GM23248 (cell line): ENCODE data around the gene CHKB. TPM values are rescaled to one million over a fixed set of nuclear protein-coding genes. Genes with fewer than 3 reads are reported as not detected.

Experiments
- DNase-seq: peaks from one replicate; pipeline ENCODE4 v3.0.0-alpha.2; 2015
- H2AFZ ChIP-seq: fragments of 200-600 bp; sonication (generic); 2 replicates; pipeline ENCODE4 v1.6.1; 2016; ENCODE audit warnings: antibody characterized with exemption
- H3F3A ChIP-seq: fragments of 200-600 bp; sonication (generic); 2 replicates; pipeline ENCODE4 v1.6.1; 2016; ENCODE audit warnings: mild to moderate bottlenecking, antibody characterized with exemption, mixed run types; ENCODE audit not compliant: insufficient read depth
- H3K27ac ChIP-seq: fragments of 200-600 bp; sonication (generic); 2 replicates; pipeline ENCODE4 v1.5.1; 2016; ENCODE audit warnings: mild to moderate bottlenecking
- H3K27me3 ChIP-seq: fragments of 200-600 bp; sonication (generic); replicated peaks from 2 replicates; pipeline ENCODE4 v1.6.1; 2016; ENCODE audit warnings: mild to moderate bottlenecking; ENCODE audit not compliant: insufficient read depth
- H3K36me3 ChIP-seq: fragments of 200-600 bp; sonication (generic); 2 replicates; pipeline ENCODE4 v1.6.1; 2016; ENCODE audit warnings: low read depth, mild to moderate bottlenecking
- H3K4me1 ChIP-seq: fragments of 200-600 bp; sonication (generic); 2 replicates; pipeline ENCODE4 v1.6.1; 2016; ENCODE audit warnings: mild to moderate bottlenecking; ENCODE audit not compliant: insufficient read depth
- H3K4me2 ChIP-seq: fragments of 200-600 bp; sonication (generic); one replicate; pipeline ENCODE4 v1.6.1; 2016; ENCODE audit warnings: mild to moderate bottlenecking; ENCODE audit not compliant: unreplicated experiment
- H3K4me3 ChIP-seq: fragments of 200-600 bp; sonication (generic); 2 replicates; pipeline ENCODE4 v1.5.1; 2016; ENCODE audit warnings: mild to moderate bottlenecking
- H3K79me2 ChIP-seq: fragments of 200-600 bp; sonication (generic); 2 replicates; pipeline ENCODE4 v1.6.1; 2016; ENCODE audit warnings: mild to moderate bottlenecking; ENCODE audit not compliant: insufficient read depth
- H3K9ac ChIP-seq: fragments of 200-600 bp; sonication (generic); 2 replicates; pipeline ENCODE4 v1.6.1; 2016; ENCODE audit warnings: mild to moderate bottlenecking
- H3K9me2 ChIP-seq: fragments of 200-600 bp; sonication (generic); 2 replicates; pipeline ENCODE4 v1.6.1; 2016; ENCODE audit warnings: mixed run types, mild to moderate bottlenecking, moderate library complexity; ENCODE audit not compliant: insufficient read depth
- H3K9me3 ChIP-seq: fragments of 200-600 bp; sonication (generic); one replicate; pipeline ENCODE4 v1.6.1; 2017; ENCODE audit warnings: low read depth
- H4K20me1 ChIP-seq: fragments of 200-600 bp; sonication (generic); 2 replicates; pipeline ENCODE4 v1.6.0; 2016; ENCODE audit not compliant: insufficient read depth
- EZH2 ChIP-seq: fragments of 200-600 bp; sonication (generic); IDR thresholded peaks from 2 replicates; pipeline ENCODE4 v1.6.1; 2018; ENCODE audit warnings: antibody characterized with exemption, mild to moderate bottlenecking; ENCODE audit not compliant: insufficient read depth, poor library complexity, severe bottlenecking
- EZH2phosphoT487 ChIP-seq: fragments of 200-600 bp; sonication (generic); IDR thresholded peaks from 2 replicates; pipeline ENCODE4 v1.6.1; 2018; ENCODE audit warnings: antibody characterized with exemption, moderate library complexity, mild to moderate bottlenecking, low read depth; ENCODE audit not compliant: insufficient read depth
- WGBS, 2 experiments: methylation state at CpG; one replicate each; pipeline ENCODE4 v1.1.6; 2015 to 2017; ENCODE audit warnings: low lambda C conversion rate in 2 of 2, low coverage in 1 of 2; ENCODE audit errors: missing lambda C conversion rate in 2 of 2; 5-methylcytosine and 5-hydroxymethylcytosine counted together
- in situ Hi-C: fragments of 300-500 bp; cut with MboI; formaldehyde crosslinking; loops from 2 replicates; pipeline ENCODE4 v1.15.0; 2020
- polyA plus RNA-seq: library from polyadenylated mRNA; unstranded; fragments of >200 nt; fragmentation: Nextera tagmentation; extraction: Ambion mirVana; gene quantifications from 2 replicates; pipeline ENCODE4 v1.2.1, GENCODE V29; 2016
- total RNA-seq: library from RNA; depleted of rRNA; stranded (reverse); fragments of >200 nt; shearing (Covaris generic); gene quantifications from 2 replicates; pipeline ENCODE4 v1.2.3, GENCODE V29; 2014

CHKB gene
- total and polyA plus RNA-seq, 2 experiments from 2014 or later: 41.3 to 41.7 TPM

- DNase-seq: no peak
- H3K36me3 ChIP-seq: no peaks in the 10 kb centered on the region
- no peaks in the 10 kb centered on the region for H4K20me1 ChIP-seq
- TF ChIP-seq EZH2 (no peak), EZH2phosphoT487 (no peak)
- H3K4me2 ChIP-seq: no peak overlapping the region
- H3K4me3 ChIP-seq: no peak overlapping the region
- no peak overlapping the region for H3K9ac ChIP-seq
- no peaks in the 10 kb centered on the region for H3K79me2 ChIP-seq
- H3F3A ChIP-seq: no peaks in the 10 kb centered on the region
- no peaks in the 10 kb centered on the region for H3K9me2 ChIP-seq
- 44 to 49% methylated on average over 6 of the region's 6 CpGs for WGBS, 2 experiments
- no peak overlapping the region for H2AFZ ChIP-seq
- no peaks in the 10 kb centered on the region for H3K27me3 ChIP-seq
- no peaks in the 10 kb centered on the region for H3K9me3 ChIP-seq
- no peaks in the 10 kb centered on the region for H3K4me1 ChIP-seq
- no peak overlapping the region for H3K27ac ChIP-seq
- in situ Hi-C loops: no loop called here
Observed at GRCh38 chr22:50612168-50612527, 29.5 kb upstream of the CHKB start.

DNA sequence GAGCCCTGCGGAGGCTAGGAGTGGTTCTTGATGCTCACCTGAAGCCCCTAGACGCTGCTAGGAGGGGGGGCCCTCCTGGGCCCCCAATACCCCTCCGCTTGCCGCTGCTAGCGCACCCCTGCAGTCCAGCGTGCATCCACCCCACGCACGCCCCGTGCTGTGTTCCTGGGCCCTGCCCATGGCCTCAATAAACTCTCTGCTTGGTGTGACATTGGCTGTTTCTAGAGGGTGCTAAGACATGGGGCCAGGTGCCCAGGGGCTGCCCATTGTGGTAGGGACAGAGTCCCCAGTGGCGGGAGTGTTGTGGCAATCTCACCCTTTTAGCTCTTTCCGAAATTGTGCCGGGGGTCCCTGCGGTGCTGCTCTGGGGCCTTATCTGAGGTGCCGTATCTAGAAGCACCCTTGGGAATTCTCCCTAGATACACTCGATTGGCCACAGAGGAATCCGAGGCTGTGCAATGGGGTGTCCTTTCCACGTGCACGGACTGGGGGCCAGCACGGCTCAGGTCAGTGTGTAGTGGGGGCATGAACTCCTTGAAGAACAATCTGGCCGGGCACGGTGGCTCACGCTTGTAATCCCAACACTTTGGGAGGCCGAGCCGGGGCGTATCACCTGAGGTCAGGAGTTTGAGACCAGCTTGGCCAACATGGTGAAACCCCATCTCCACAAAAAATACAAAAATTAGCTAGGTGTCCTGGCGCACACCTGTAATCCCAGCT is 28.9 kb upstream of the CHKB start:
- no peak overlapping the region for H3K9ac ChIP-seq
- in situ Hi-C loops: no loop called here
- H3K4me2 ChIP-seq: no peak overlapping the region
- no peaks in the 10 kb centered on the region for H3K36me3 ChIP-seq
- H3K4me3 ChIP-seq: no peak overlapping the region
- no peak for DNase-seq
- H3K9me3 ChIP-seq: no peaks in the 10 kb centered on the region
- H4K20me1 ChIP-seq: no peaks in the 10 kb centered on the region
- no peak for TF ChIP-seq EZH2
- TF ChIP-seq EZH2phosphoT487: no peak
- H3K9me2 ChIP-seq: no peaks in the 10 kb centered on the region
- H3K79me2 ChIP-seq: no peaks in the 10 kb centered on the region
- H3K27me3 ChIP-seq: no peaks in the 10 kb centered on the region
- H2AFZ ChIP-seq: no peak overlapping the region
- no peaks in the 10 kb centered on the region for H3F3A ChIP-seq
- H3K27ac ChIP-seq: no peak overlapping the region
- H3K4me1 ChIP-seq: no peaks in the 10 kb centered on the region
- WGBS, 2 experiments: 84% methylated on average over 25 to 26 of the region's 26 CpGs

- Histone ChIP-seq H3K27ac (no peak overlapping the region), H3K4me1 (no peaks in the 10 kb centered on the region), H3K4me2 (no peak overlapping the region), H3K9me2 (no peaks in the 10 kb centered on the region), H3K9me3 (no peaks in the 10 kb centered on the region), H3K9ac (no peak overlapping the region), H3F3A (no peaks in the 10 kb centered on the region), H4K20me1 (no peaks in the 10 kb centered on the region), H2AFZ (no peak overlapping the region), H3K27me3 (no peaks in the 10 kb centered on the region; the same call in 1 of the 2 replicates), H3K79me2 (no peaks in the 10 kb centered on the region), H3K36me3 (no peaks in the 10 kb centered on the region), H3K4me3 (no peak overlapping the region)
- 66 to 68% methylated on average over 16 to 17 of the region's 17 CpGs for WGBS, 2 experiments
- DNase-seq: no peak
- in situ Hi-C loops: no loop called here
- TF ChIP-seq EZH2: no peak
- TF ChIP-seq EZH2phosphoT487: no peak
Observed at GRCh38 chr22:50610581-50610980, 27.9 kb upstream of the CHKB start.

- no peak overlapping the region for H3K4me2 ChIP-seq
- no peaks in the 10 kb centered on the region; the same call in 1 of the 2 replicates for H3K27me3 ChIP-seq
- no peak overlapping the region for H3K9ac ChIP-seq
- H2AFZ ChIP-seq: no peak overlapping the region
- WGBS, 2 experiments: 84 to 86% methylated on average over 9 to 11 of the region's 11 CpGs
- H3K27ac ChIP-seq: no peak overlapping the region
- no peaks in the 10 kb centered on the region for H3K79me2 ChIP-seq
- H3F3A ChIP-seq: no peaks in the 10 kb centered on the region
- no peaks in the 10 kb centered on the region for H3K9me2 ChIP-seq
- TF ChIP-seq EZH2phosphoT487 (no peak), EZH2 (no peak)
- no peaks in the 10 kb centered on the region for H4K20me1 ChIP-seq
- H3K4me1 ChIP-seq: no peaks in the 10 kb centered on the region
- H3K36me3 ChIP-seq: no peaks in the 10 kb centered on the region
- no peak for DNase-seq
- H3K4me3 ChIP-seq: no peak overlapping the region
- in situ Hi-C loops: no loop called here
- no peaks in the 10 kb centered on the region for H3K9me3 ChIP-seq
Observed at GRCh38 chr22:50610041-50610451, 27.4 kb upstream of the CHKB start.

DNA sequence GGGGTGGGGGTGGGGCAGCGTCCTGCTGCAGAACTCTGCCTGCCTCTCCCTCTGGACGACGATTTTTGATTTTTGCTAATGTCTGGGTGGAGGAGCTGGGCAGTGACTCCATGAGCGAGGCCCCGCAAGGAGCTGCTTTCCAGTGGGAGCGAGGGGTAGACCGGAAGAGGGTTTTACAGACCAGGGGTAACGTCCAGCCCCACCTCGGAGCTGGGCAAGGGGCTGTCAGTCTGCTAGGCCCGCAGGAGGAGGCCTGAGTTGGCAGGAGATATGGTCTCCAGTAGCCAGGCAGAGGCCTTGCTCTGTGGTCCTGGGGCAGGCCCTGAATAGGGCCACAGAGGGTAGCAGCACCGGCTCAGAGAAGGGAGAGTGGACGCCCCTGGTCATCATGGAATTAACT is 26.9 kb upstream of the CHKB start:
- Histone ChIP-seq H3K9me3 (no peaks in the 10 kb centered on the region), H3K9ac (no peak overlapping the region), H3K27me3 (no peaks in the 10 kb centered on the region; the same call in 1 of the 2 replicates), H4K20me1 (no peaks in the 10 kb centered on the region), H3K27ac (no peak overlapping the region), H3K9me2 (no peaks in the 10 kb centered on the region), H3K79me2 (no peaks in the 10 kb centered on the region), H3K4me3 (no peak overlapping the region), H3F3A (no peaks in the 10 kb centered on the region), H2AFZ (no peak overlapping the region), H3K36me3 (no peaks in the 10 kb centered on the region), H3K4me1 (no peaks in the 10 kb centered on the region), H3K4me2 (no peak overlapping the region)
- in situ Hi-C loops: no loop called here
- TF ChIP-seq EZH2phosphoT487: no peak
- no peak for TF ChIP-seq EZH2
- no peak for DNase-seq
- WGBS, 2 experiments: 54% methylated on average over 10 to 11 of the region's 12 CpGs
